Measurements from ENCODE around the gene TNFRSF12A.
A peak's percentile ranks its signal among the peaks of the same experiment; 100 is the strongest.

GRCh38 chr16:3017794-3018506, 2.2 kb upstream of the TNFRSF12A start, which contains the start of gene CLDN6:
- TF ChIP-seq CTCF (IDR thresholded peaks at IDR 0.05) (peak; percentile 78), EZH2 (IDR thresholded peaks at IDR 0.05) (no peak), EZH2phosphoT487 (IDR thresholded peaks at IDR 0.05) (no peak)
